ENCODE data around the gene C3orf70.

The C3orf70 gene

GRCh38 chr3:185082829-185083228 is 70.0 kb downstream of the C3orf70 start:
- no peak for DNase-seq

GRCh38 chr3:185082149-185082548 is 70.7 kb downstream of the C3orf70 start:
- no peak for DNase-seq

- DNase-seq, result no peak
These were observed 71.3 kb downstream of the C3orf70 start for GRCh38 chr3:185081521-185081920.

GRCh38 chr3:185079625-185080024 is 73.2 kb downstream of the C3orf70 start:
- DNase-seq, result no peak

- no peak for DNase-seq
These were observed 76.6 kb downstream of the C3orf70 start for GRCh38 chr3:185076219-185076618.

- DNase-seq, result no peak
These were observed 77.3 kb downstream of the C3orf70 start for GRCh38 chr3:185075547-185075946.

- DNase-seq, result no peak
These were observed 81.5 kb downstream of the C3orf70 start for GRCh38 chr3:185071287-185071800.

- no peak for DNase-seq
These were observed 82.2 kb downstream of the C3orf70 start for GRCh38 chr3:185070491-185071286.

- DNase-seq, result no peak
These were observed 83.5 kb downstream of the C3orf70 start for GRCh38 chr3:185069037-185070030.

GRCh38 chr3:185067173-185067572 is 85.7 kb downstream of the C3orf70 start:
- no peak for DNase-seq

GRCh38 chr3:185066251-185066650 is 86.6 kb downstream of the C3orf70 start:
- no peak for DNase-seq

- DNase-seq, result no peak
These were observed 87.8 kb downstream of the C3orf70 start for GRCh38 chr3:185065059-185065458.

- no peak for DNase-seq
These were observed 89.4 kb downstream of the C3orf70 start for GRCh38 chr3:185063431-185063830.

GRCh38 chr3:185062191-185062590 is 90.7 kb downstream of the C3orf70 start:
- DNase-seq, result no peak

GRCh38 chr3:185060655-185061054 is 92.2 kb downstream of the C3orf70 start:
- no peak for DNase-seq

GRCh38 chr3:185059766-185060165 is 93.1 kb downstream of the C3orf70 start:
- DNase-seq, result no peak

- no peak for DNase-seq
These were observed 94.1 kb downstream of the C3orf70 start for GRCh38 chr3:185058796-185059195.

- no peak for DNase-seq
These were observed 95.0 kb downstream of the C3orf70 start for GRCh38 chr3:185057829-185058228.

GRCh38 chr3:185056908-185057307 is 96.0 kb downstream of the C3orf70 start:
- DNase-seq, result no peak

GRCh38 chr3:185052631-185053030 is 100.2 kb downstream of the C3orf70 start:
- no peak for DNase-seq

- DNase-seq, result no peak
These were observed 101.1 kb downstream of the C3orf70 start for GRCh38 chr3:185051801-185052200.

GRCh38 chr3:185049710-185050109 is 103.2 kb downstream of the C3orf70 start:
- DNase-seq, result no peak

- no peak for DNase-seq
These were observed 106.3 kb downstream of the C3orf70 start for GRCh38 chr3:185046603-185047002.

GRCh38 chr3:185046164-185046515 is 106.7 kb downstream of the C3orf70 start:
- no peak for DNase-seq
